ENCODE data around the gene GUSB. TPM values are rescaled to one million over a fixed set of nuclear protein-coding genes. Genes with fewer than 3 reads are reported as not detected.
A peak's percentile ranks its signal among the peaks of the same experiment; 100 is the strongest.

Gene GUSB
- total RNA-seq, 2 donors from 2014 or later: 78.7 to 92.5 TPM

- no peaks in the 10 kb centered on the region for H3K27me3 Mint-ChIP-seq
- no peaks in the 10 kb centered on the region for H3K9me3 Mint-ChIP-seq
Measured at GRCh38 chr7:65931685-65932084, 50.3 kb downstream of the GUSB start.

DNA sequence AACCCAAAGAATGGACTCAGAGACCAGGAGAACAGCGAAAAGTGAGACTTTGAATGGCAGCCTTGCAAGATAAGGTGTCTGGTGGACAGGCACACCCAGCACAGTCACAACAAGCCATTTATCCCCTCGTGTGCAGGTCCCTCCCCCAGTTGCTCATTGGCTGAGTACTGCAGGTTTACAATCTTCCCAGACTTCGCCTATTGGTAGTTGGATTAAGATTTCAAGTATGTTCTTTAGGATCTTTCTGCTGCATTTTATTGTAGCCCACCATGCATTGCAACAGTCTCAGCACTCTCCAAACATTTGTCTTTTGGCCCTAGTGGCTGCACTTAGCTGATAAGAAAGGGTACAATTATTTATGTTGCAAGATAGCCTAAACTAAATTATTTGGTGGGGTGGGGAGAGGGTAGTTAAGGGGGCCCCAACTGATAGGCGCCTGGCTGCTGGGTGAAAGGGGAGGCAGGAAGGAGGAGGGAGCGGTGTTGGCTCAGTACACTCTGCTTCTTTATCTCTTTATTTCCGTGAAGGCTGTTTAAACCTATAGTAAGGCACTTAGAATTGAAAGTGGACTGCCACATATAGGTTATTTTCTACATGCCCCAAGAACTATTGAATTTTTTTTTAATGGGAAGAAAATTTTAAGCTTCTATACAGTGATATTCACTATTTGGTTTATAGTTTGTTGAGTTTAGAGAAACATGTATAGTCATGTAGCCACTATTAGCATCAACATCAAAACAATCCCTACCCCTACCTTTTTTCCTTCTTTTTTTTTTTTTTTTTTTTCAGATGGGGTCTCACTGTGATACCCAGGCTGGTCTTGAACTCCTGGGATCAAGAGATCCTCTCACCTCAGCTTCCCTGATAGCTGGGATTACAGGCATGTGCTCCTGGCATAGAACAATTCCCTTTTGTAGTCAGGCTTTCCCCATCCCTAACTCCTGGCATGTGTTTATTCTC, 54.2 kb downstream of the GUSB start:
- H3K36me3 Mint-ChIP-seq: no peaks in the 10 kb centered on the region
- no peak overlapping the region for H3K27ac Mint-ChIP-seq
- no peaks in the 10 kb centered on the region for H3K9me3 Mint-ChIP-seq
- no peak overlapping the region for H3K4me3 Mint-ChIP-seq
- no peaks in the 10 kb centered on the region for H3K27me3 Mint-ChIP-seq
- ATAC-seq: no peak
- no peak for DNase-seq (ENCODE audit: low spot score)
- H3K4me1 Mint-ChIP-seq (ENCODE audit: low read depth in 2 of 2): peaks cover 4 to 17% of the 10 kb centered on the region in 2 donors

More at GRCh38 chr7:65931685-65932084, 50.3 kb downstream of the GUSB start:
- Mint-ChIP-seq H3K36me3 (peaks cover 7% of the 10 kb centered on the region), H3K4me3 (no peak overlapping the region), H3K27ac (no peak overlapping the region), H3K4me1 (ENCODE audit: low read depth in 2 of 2) (peaks cover 0 to 16% of the 10 kb centered on the region in 2 donors)
- DNase-seq (ENCODE audit: low spot score) (no peak), ATAC-seq (no peak)

DNA sequence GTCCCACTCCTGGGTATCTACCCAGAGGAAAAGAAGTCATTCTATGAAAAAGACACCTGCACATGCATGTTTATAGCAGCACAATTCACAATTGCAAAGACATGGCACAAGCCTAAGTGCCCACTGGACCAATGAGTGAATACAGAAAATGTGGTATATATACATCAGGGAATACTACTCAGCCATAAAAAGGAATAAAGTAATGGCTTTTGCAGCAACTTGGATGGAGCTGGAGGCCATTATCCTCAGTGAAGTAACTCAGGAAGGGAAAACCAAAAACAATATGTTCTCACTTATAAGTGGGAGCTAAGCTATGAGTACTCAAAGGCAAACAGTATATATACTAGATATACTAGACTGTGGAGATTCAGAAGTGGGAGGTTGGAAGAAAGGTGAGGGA, 55.4 kb downstream of the GUSB start:
- H3K27me3 Mint-ChIP-seq: no peaks in the 10 kb centered on the region
- H3K27ac Mint-ChIP-seq: no peak overlapping the region
- H3K9me3 Mint-ChIP-seq: no peaks in the 10 kb centered on the region
- DNase-seq (ENCODE audit: low spot score): no peak
- peaks cover 4 to 16% of the 10 kb centered on the region in 2 donors for H3K4me1 Mint-ChIP-seq (ENCODE audit: low read depth in 2 of 2)
- no peak for ATAC-seq
- no peak overlapping the region for H3K4me3 Mint-ChIP-seq
- no peaks in the 10 kb centered on the region for H3K36me3 Mint-ChIP-seq

- Mint-ChIP-seq H3K4me3 (no peak overlapping the region), H3K36me3 (no peaks in the 10 kb centered on the region), H3K9me3 (no peaks in the 10 kb centered on the region), H3K4me1 (ENCODE audit: low read depth in 2 of 2) (peaks cover 8 to 16% of the 10 kb centered on the region in 2 donors), H3K27ac (no peak overlapping the region), H3K27me3 (no peaks in the 10 kb centered on the region)
- no peak for ATAC-seq
- DNase-seq (ENCODE audit: low spot score): no peak
Measured at GRCh38 chr7:65925040-65925439, 57.0 kb downstream of the GUSB start.

DNA sequence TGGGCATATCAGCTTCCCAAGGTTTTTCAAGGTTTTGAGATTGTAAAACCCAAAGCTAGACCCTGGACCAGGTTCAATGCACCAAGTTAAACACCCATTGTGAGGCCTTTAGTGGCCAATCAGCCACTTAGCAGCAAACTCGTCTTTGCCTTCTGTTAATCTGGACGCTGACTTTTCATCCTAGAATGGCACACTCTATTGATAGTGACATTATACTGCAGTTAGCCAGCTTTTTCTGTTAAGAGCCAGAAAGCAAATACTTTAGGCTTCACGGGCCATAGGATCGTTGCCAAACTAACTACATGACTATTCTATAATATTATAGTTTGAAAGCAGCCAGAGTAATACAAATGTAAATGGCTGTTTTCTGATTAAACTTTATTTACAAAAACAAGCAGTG, 57.8 kb downstream of the GUSB start:
- DNase-seq (ENCODE audit: low spot score) (no peak), ATAC-seq (no peak)
- no peaks in the 10 kb centered on the region for H3K9me3 Mint-ChIP-seq
- H3K4me3 Mint-ChIP-seq: no peak overlapping the region
- no peaks in the 10 kb centered on the region for H3K36me3 Mint-ChIP-seq
- H3K4me1 Mint-ChIP-seq (ENCODE audit: low read depth in 2 of 2): peaks cover 8 to 14% of the 10 kb centered on the region in 2 donors
- H3K27me3 Mint-ChIP-seq: no peaks in the 10 kb centered on the region
- H3K27ac Mint-ChIP-seq: no peak overlapping the region

DNA sequence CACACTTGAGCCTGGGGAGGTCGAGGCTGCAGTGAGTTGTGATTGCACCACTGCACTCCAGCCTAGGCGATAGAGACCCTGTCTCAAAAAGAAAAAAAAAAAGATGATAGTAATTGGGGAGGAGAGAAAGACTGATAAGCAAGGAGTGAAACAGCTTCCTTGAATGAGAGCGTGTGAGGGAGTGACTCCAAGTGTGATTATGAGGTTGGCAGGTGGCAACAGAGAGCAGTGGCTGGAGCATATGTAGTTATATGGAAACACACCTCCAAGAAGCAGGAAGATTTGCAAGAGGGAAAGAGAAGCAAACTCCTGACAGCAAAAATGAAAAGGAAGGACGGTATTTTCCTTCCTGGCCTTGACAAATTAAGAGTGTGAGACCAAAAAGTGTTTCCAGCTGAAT, 58.7 kb downstream of the GUSB start:
- Mint-ChIP-seq H3K36me3 (no peaks in the 10 kb centered on the region), H3K27me3 (no peaks in the 10 kb centered on the region), H3K9me3 (no peaks in the 10 kb centered on the region), H3K27ac (peak overlapping the region in 1 of 2 donors; percentile 25), H3K4me3 (no peak overlapping the region), H3K4me1 (ENCODE audit: low read depth in 2 of 2) (peaks cover 8 to 12% of the 10 kb centered on the region in 2 donors)
- ATAC-seq: no peak
- DNase-seq (ENCODE audit: low spot score): no peak

- Mint-ChIP-seq H3K4me1 (ENCODE audit: low read depth in 2 of 2) (peaks cover 3 to 7% of the 10 kb centered on the region in 2 donors), H3K27ac (no peak overlapping the region), H3K36me3 (no peaks in the 10 kb centered on the region), H3K9me3 (no peaks in the 10 kb centered on the region), H3K4me3 (no peak overlapping the region), H3K27me3 (no peaks in the 10 kb centered on the region)
- no peak for ATAC-seq
- no peak for DNase-seq (ENCODE audit: low spot score)
Measured at GRCh38 chr7:65915921-65916657, 65.9 kb downstream of the GUSB start.

- Mint-ChIP-seq H3K27me3 (no peaks in the 10 kb centered on the region), H3K36me3 (no peaks in the 10 kb centered on the region), H3K9me3 (no peaks in the 10 kb centered on the region), H3K4me1 (ENCODE audit: low read depth in 2 of 2) (peaks cover 0 to 10% of the 10 kb centered on the region in 2 donors), H3K27ac (no peak overlapping the region), H3K4me3 (no peak overlapping the region)
- no peak for ATAC-seq
- no peak for DNase-seq (ENCODE audit: low spot score)
Measured at GRCh38 chr7:65912237-65912636, 69.8 kb downstream of the GUSB start.

Other genes starting within 250 kb of the GUSB start
- gene VKORC1L1, start 109.1 kb downstream of the GUSB start, total RNA-seq: 10 to 100 TPM; 18.2 to 24.0 TPM
- 10 to 100 TPM; 63.1 to 68.3 TPM for gene ASL, start 93.6 kb upstream of the GUSB start, total RNA-seq
- gene CRCP, start 132.6 kb upstream of the GUSB start, total RNA-seq: 10 to 100 TPM; 45.8 to 54.7 TPM
- 1 to 10 TPM; 4.2 to 4.6 TPM for gene TPST1, start 223.1 kb upstream of the GUSB start, total RNA-seq

Data from natural killer cell treated with Interleukin-12 subunit alpha and Interleukin-12 subunit beta and Interleukin-15 and Interleukin-18, amount 100 ng/mL, for 72 hours (primary cell).